NCI-H2107 treated with DMSO at 0.1 percent for 48 hours (cell line): Measurements from ENCODE around the gene RAB5B.
"Not testable (repeated sequence)": the region's sequence is repeated elsewhere in the genome, so short reads cannot be mapped to it uniquely, and the experiment has no call there.

Experiments
- DNase-seq: peaks from one replicate; lab custom pipeline; 2025; ENCODE audit not compliant: unreplicated experiment; lab: John Stamatoyannopoulos, UW

RAB5B gene

DNA sequence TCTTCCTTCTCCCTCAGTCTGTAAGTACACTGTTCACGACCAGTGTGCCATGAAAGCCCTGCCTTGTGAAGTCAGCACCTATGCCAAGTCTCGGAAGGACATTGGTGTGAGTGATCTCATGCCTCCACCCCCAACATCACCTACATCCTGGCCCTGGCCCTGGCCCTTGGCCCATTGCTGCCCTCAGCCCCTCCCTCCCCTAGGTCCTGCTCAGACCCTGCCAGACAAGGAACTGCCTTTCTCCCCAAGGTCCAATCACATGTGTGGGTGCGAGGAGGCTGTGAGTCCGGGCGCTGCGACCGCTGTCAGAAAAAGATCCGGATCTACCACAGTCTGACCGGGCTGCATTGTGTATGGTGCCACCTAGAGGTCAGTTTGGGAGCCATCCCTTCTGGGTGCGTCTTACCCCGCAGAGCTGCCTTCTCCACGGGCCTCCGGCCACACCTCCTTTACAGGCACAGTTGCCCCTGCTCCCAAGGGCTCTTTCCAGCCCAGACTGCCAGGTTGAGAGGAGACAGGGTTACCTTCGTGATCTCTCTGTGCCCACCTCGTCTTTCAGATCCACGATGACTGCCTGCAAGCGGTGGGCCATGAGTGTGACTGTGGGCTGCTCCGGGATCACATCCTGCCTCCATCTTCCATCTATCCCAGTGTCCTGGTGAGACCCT is 33.7 kb upstream of the RAB5B start:
- DNase-seq = peak; percentile 72

- no peak for DNase-seq
Measured at GRCh38 chr12:55942055-55942454, 31.8 kb upstream of the RAB5B start.

DNA sequence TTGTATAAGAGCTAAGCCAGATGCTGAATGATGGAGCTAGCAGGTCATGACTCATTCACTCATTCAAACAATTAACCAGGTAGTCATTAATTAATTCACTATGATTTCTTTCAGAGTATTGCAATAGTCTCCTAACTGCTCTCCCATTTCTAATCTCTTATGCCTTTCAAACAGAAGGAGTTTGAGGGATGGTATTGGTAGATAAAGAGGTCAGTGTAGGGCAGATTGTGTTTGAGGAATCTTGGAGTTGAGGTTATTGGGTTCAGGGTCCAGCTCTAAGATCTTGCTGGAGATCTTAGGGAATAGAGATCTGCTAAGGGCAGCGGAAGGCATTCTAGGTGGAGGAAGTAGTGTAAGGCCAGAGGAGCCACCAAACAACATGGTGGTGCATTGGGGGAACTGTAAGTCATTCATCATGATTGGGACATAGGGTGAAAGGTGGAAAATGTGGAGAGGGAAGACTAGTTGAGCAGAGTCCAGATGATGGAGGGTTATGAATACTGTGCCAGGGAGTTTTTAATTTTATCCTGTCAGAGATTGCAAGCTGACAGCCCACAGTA is 31.2 kb upstream of the RAB5B start:
- no peak for DNase-seq

GRCh38 chr12:55946553-55946952 is 27.3 kb upstream of the RAB5B start:
- no peak for DNase-seq

- no peak for DNase-seq
Measured at GRCh38 chr12:55955344-55955743, 18.5 kb upstream of the RAB5B start.

- DNase-seq = no peak
Measured at GRCh38 chr12:55955800-55956508, 17.9 kb upstream of the RAB5B start.

- no peak for DNase-seq
Measured at GRCh38 chr12:55957106-55957859, 16.6 kb upstream of the RAB5B start.

- DNase-seq = no peak
Measured at GRCh38 chr12:55963760-55964159, 10.1 kb upstream of the RAB5B start.

DNA sequence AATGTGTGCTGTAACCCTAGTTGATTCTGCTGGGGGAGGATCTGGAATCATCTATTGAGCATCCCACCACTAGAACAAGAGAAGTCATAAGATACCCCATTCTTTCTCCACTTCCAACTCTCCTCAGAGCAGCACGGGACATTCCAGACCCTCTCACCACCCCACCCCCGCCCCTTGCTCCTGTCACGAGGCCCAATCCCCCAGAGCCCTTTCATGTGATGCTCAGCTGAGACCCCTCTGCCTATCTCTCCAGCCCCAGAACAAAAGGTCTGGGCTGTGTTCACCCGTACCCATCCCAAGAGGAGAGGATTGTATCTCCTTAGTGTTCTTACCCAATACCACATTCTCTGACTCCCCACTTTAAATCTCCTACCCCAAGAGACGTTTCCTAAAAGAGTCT is 8.6 kb upstream of the RAB5B start:
- DNase-seq = no peak

DNA sequence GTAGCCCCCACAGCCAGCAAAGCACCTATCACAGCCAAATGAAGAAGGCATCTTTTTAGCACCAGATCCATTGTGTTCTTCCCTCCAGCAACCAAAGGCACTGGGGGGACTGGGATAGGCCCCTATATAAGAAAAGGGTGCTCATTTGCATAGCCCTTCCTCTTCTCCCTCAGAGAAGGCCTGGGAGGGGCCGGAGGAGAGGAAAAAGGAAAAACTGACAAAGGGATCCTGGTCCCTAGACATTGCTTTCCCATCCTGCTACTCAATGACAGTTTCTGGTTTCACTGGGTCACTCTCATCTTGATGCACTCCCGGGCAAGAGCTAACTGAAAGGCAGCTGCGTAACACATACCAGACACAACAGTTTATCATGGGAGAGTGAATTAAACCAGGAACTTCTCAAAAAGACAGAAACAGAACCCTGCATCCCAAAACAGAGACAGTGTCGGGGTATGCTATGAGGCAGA is 7.9 kb upstream of the RAB5B start, which contains the start of gene PMEL:
TSS of gene PMEL (minus strand) at position 102 of the 467 bp plus-strand sequence. CDS start at position 71, 31 bp downstream.
- no peak for DNase-seq

DNA sequence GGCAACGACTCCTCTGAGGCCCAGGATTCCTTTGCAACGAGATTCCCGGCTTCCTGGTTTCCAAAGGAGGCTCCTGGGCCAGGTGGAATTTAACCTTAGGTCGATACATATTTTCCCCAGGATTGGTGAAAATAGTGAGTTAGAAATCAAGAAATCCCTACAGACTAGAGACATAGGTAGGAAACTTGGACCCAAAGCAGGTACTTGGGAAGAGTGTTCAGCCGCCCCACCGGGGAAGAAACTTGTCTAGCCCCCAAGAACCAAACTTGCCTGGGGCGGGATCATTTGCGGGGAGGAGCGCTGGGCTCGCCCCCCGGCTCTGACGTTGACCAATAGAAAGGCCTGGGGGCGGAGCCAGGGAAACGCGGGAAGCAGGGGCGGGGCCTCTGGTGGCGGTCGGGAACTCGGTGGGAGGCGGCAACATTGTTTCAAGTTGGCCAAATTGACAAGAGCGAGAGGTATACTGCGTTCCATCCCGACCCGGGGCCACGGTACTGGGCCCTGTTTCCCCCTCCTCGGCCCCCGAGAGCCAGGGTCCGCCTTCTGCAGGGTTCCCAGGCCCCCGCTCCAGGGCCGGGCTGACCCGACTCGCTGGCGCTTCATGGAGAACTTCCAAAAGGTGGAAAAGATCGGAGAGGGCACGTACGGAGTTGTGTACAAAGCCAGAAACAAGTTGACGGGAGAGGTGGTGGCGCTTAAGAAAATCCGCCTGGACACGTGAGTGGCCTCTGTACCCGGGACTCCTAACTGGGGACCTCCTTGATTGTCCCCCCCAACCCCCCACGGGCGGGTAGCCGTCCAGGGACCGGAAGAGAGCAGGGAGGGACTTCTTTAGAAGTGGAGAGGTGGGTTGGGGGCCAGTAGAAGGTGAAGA is 7.2 kb upstream of the RAB5B start, which contains the start of gene CDK2:
TSS of gene CDK2 (plus strand) at position 423 of the 874 bp plus-strand sequence. CDS start at position 602, 179 bp downstream.
- DNase-seq = peak; percentile 64

- DNase-seq = no peak
Measured at GRCh38 chr12:55969356-55969755, 4.5 kb upstream of the RAB5B start.

- DNase-seq = no peak
Measured at GRCh38 chr12:55970775-55971174, 3.1 kb upstream of the RAB5B start.

DNA sequence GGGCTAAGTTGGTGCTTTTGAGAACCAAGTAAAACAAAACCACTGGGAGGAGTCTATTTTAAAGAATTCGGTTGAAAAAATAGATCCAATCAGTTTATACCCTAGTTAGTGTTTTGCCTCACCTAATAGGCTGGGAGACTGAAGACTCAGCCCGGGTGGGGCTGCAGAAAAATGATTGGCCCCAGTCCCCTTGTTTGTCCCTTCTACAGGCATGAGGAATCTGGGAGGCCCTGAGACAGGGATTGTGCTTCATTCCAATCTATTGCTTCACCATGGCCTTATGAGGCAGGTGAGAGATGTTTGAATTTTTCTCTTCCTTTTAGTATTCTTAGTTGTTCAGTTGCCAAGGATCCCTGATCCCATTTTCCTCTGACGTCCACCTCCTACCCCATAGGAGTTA is 1.8 kb upstream of the RAB5B start:
- no peak for DNase-seq

DNA sequence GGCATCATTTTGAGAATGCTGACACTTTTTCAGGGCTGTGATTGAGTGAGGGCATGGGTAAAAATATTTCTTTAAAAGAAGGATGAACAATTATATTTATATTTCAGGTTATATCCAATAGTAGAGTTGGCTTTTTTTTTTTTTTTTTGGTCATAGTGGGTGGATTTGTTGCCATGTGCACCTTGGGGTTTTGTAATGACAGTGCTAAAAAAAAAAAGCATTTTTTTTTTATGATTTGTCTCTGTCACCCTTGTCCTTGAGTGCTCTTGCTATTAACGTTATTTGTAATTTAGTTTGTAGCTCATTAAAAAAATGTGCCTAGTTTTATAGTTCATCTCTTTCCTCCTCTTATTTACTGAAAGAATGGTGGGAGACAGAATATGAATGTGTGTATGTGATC is 1.4 kb upstream of the RAB5B start:
- DNase-seq = no peak

GRCh38 chr12:55972911-55973598 is 823 bp upstream of the RAB5B start:
- peak; percentile 62 for DNase-seq

DNA sequence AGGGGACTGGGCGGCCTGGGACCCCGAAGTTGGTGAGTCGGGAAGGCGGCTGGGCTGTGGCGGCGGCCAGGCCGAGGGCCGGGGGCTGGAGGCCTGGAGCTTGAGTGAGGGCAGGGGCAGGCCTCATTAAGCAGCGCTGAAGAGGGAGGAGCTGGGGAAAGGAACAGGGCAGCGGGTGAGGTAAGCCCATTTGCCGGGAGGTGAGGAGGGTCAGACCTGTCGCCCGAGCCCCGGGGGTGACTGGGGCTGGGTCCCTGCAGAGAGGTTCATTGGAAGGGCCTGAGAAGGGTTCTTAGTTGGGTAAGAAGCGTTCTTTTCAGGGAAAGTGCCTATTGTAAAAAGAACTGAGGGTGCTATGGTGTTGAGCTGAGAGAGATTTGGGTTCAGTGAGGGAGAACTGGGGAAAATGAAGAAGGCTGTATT is 441 bp downstream of the RAB5B start:
- no peak for DNase-seq

DNA sequence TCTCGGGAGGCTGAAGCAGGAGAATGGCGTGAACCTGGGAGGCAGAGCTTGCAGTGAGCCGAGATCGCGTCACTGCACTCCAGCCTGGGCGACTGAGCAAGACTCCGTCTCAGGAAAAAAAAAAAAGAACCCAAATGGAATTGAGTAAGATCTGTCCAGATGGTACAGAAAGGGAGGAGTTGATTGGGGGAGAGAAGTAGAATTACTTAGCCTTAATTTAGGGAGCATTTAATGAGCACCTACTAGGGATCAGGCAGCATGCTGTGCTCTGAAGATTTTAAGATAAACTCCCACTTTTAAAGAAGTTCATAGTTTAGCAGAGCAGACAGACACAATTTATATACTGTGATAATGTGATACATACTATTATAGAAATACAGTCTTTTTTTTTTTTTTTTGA is 4.5 kb downstream of the RAB5B start:
- no peak for DNase-seq

- no peak for DNase-seq
Measured at GRCh38 chr12:55979069-55979468, 5.2 kb downstream of the RAB5B start.

DNA sequence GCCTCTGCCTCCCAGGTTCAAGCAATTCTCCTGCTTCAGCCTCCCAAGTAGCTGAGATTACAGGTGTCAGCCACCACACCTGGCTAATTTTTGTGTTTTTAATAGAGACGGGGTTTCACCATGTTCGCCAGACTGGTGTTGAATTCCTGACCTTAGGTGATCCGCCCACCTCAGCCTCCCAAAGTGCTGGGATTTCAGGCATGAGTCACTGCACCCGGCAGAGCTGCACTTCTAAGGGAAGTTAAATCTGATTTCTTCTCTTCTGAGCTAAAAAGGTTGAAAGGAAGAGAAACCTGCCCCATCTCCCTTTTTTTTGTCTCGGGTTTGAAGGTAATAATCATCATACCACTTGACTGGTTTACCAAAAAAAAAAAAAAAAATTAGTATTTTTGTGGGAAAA is 8.0 kb downstream of the RAB5B start:
- not testable (repeated sequence) for DNase-seq
